ENCODE results near the gene LAMB3.

- no peak for TF ChIP-seq SUZ12 (IDR thresholded peaks at IDR 0.05; ENCODE audit: extremely low read depth, insufficient read depth, insufficient read length)
- TF ChIP-seq YY1 (IDR thresholded peaks at IDR 0.05; ENCODE audit: insufficient read depth, insufficient read length), result no peak
- TF ChIP-seq ZNF274 (IDR thresholded peaks at IDR 0.05; ENCODE audit: low read depth, low read length), result no peak
These were observed 62.8 kb downstream of the LAMB3 start for GRCh38 chr1:209589440-209589839.
